ENCODE measurements around the gene FAM9A. TPM values are rescaled to one million over a fixed set of nuclear protein-coding genes. Genes with fewer than 3 reads are reported as not detected.

Gene FAM9A
- total and polyA plus RNA-seq, 2 of the 8 experiments (the other 6 are each of a cell fraction or from before 2014, with no cell fraction given) = not detected

DNA sequence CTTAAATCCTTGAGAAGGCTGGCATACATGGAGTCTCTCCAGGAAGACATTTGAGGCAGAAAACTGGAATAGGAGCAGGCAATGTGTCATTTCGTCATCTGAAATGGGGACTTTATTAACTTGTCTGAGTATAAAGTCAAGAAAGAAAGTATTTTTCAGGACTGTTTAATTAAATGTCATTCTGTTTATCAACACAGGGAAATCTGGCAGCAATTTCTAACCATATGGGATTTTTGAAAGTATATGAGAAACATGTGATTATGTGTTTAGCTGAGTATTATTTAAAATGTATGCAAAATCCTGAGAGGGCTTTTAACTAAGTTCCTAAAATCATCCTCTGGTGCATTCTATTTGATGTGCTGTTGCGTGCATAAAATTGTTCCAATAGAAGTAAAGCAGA, 3.9 kb upstream of the FAM9A start (continued):
- TF ChIP-seq RBBP5 (IDR thresholded peaks at IDR 0.05; ENCODE audit: borderline replicate concordance, low read depth, low read length) = no peak
- no peak for TF ChIP-seq SAP30 (IDR thresholded peaks at IDR 0.05; ENCODE audit: insufficient read depth, insufficient replicate concordance, low read length)
- TF ChIP-seq, protein P1, sequence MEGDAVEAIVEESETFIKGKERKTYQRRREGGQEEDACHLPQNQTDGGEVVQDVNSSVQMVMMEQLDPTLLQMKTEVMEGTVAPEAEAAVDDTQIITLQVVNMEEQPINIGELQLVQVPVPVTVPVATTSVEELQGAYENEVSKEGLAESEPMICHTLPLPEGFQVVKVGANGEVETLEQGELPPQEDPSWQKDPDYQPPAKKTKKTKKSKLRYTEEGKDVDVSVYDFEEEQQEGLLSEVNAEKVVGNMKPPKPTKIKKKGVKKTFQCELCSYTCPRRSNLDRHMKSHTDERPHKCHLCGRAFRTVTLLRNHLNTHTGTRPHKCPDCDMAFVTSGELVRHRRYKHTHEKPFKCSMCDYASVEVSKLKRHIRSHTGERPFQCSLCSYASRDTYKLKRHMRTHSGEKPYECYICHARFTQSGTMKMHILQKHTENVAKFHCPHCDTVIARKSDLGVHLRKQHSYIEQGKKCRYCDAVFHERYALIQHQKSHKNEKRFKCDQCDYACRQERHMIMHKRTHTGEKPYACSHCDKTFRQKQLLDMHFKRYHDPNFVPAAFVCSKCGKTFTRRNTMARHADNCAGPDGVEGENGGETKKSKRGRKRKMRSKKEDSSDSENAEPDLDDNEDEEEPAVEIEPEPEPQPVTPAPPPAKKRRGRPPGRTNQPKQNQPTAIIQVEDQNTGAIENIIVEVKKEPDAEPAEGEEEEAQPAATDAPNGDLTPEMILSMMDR (IDR thresholded peaks at IDR 0.05; ENCODE audit: control extremely low read depth in 1 of 3, insufficient read depth in 1 of 3, low read depth in 1 of 3, low read length in 3 of 3) = no peak

Data from H1 (cell line).